Neural cell (in vitro differentiated cells): ENCODE results near the gene OPA1.

Experiments used
- EP300 ChIP-seq: fragments of 450-650 bp; conservative IDR thresholded peaks from 2 replicates; pipeline ENCODE4 v1.6.1; 2014; ENCODE audit warnings: antibody characterized with exemption, mild to moderate bottlenecking, moderate library complexity; ENCODE audit not compliant: poor library complexity, severe bottlenecking
- EZH2 ChIP-seq: fragments of 200-600, 300-800 bp; shearing (Covaris generic), sonication (generic); IDR thresholded peaks from 2 replicates; pipeline ENCODE4 v1.6.1; 2014; ENCODE audit warnings: antibody characterized with exemption, low read length, borderline replicate concordance, mild to moderate bottlenecking; ENCODE audit not compliant: insufficient read depth, poor library complexity, severe bottlenecking
- MXI1 ChIP-seq: fragments of 450-650 bp; conservative IDR thresholded peaks from 2 replicates; pipeline ENCODE4 v1.6.1; 2014; ENCODE audit warnings: antibody characterized with exemption, mild to moderate bottlenecking; ENCODE audit not compliant: poor library complexity, severe bottlenecking
- POLR2AphosphoS5 ChIP-seq: IDR thresholded peaks from 2 replicates; pipeline ENCODE4 v1.6.1; 2012
- RAD21 ChIP-seq: fragments of 450-650 bp; conservative IDR thresholded peaks from 2 replicates; pipeline ENCODE4 v1.6.1; 2014; ENCODE audit warnings: antibody characterized with exemption, mild to moderate bottlenecking, moderate library complexity
- TAF1 ChIP-seq: IDR thresholded peaks from 2 replicates; pipeline ENCODE4 v1.6.1; 2012; ENCODE audit warnings: low read depth
- TF ChIP-seq, protein P1 (sequence below): fragments of 450-650 bp; IDR thresholded peaks from 2 replicates; pipeline ENCODE4 v1.5.1; 2014; ENCODE audit warnings: antibody characterized with exemption, mild to moderate bottlenecking, moderate library complexity; ENCODE audit not compliant: poor library complexity, severe bottlenecking
- TF ChIP-seq, protein P2 (sequence below): IDR thresholded peaks from 2 replicates; pipeline ENCODE4 v1.6.1; 2012; ENCODE audit warnings: borderline replicate concordance

DNA sequence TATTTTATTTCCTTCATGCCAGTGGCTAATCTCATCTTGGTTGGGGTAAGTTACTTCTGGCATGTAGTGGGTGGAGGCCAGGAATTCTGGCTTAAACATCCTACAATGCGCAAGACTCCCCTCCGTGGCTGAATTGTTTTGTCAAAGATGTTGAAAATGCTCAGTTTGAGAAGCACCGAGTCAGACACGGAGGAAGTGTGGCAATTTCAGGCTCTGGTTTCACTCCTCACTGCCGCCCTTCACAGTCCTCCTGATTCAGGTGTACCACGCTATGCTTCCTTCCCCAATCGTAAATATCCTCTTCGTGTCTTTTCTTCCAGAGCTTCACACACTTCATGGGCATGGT, 150.7 kb downstream of the OPA1 start:
- TF ChIP-seq POLR2AphosphoS5 (no peak), EZH2 (no peak), MXI1 (no peak), EP300 (no peak), RAD21 (no peak), TAF1 (no peak)
- TF ChIP-seq, protein P1, sequence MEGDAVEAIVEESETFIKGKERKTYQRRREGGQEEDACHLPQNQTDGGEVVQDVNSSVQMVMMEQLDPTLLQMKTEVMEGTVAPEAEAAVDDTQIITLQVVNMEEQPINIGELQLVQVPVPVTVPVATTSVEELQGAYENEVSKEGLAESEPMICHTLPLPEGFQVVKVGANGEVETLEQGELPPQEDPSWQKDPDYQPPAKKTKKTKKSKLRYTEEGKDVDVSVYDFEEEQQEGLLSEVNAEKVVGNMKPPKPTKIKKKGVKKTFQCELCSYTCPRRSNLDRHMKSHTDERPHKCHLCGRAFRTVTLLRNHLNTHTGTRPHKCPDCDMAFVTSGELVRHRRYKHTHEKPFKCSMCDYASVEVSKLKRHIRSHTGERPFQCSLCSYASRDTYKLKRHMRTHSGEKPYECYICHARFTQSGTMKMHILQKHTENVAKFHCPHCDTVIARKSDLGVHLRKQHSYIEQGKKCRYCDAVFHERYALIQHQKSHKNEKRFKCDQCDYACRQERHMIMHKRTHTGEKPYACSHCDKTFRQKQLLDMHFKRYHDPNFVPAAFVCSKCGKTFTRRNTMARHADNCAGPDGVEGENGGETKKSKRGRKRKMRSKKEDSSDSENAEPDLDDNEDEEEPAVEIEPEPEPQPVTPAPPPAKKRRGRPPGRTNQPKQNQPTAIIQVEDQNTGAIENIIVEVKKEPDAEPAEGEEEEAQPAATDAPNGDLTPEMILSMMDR: no peak
- TF ChIP-seq, protein P2, sequence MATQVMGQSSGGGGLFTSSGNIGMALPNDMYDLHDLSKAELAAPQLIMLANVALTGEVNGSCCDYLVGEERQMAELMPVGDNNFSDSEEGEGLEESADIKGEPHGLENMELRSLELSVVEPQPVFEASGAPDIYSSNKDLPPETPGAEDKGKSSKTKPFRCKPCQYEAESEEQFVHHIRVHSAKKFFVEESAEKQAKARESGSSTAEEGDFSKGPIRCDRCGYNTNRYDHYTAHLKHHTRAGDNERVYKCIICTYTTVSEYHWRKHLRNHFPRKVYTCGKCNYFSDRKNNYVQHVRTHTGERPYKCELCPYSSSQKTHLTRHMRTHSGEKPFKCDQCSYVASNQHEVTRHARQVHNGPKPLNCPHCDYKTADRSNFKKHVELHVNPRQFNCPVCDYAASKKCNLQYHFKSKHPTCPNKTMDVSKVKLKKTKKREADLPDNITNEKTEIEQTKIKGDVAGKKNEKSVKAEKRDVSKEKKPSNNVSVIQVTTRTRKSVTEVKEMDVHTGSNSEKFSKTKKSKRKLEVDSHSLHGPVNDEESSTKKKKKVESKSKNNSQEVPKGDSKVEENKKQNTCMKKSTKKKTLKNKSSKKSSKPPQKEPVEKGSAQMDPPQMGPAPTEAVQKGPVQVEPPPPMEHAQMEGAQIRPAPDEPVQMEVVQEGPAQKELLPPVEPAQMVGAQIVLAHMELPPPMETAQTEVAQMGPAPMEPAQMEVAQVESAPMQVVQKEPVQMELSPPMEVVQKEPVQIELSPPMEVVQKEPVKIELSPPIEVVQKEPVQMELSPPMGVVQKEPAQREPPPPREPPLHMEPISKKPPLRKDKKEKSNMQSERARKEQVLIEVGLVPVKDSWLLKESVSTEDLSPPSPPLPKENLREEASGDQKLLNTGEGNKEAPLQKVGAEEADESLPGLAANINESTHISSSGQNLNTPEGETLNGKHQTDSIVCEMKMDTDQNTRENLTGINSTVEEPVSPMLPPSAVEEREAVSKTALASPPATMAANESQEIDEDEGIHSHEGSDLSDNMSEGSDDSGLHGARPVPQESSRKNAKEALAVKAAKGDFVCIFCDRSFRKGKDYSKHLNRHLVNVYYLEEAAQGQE: no peak
